Medulla oblongata (tissue), 1 donor: ENCODE data around the gene CRADD.

Experiments used
- DNase-seq: peaks from one replicate; pipeline ENCODE4 v3.0.0-alpha.2; 2015; ENCODE audit errors: extremely low spot score

The CRADD gene

GRCh38 chr12:93895089-93895445, 217.9 kb downstream of the CRADD start:
- no peak for DNase-seq

GRCh38 chr12:93896427-93896826, 219.3 kb downstream of the CRADD start:
- no peak for DNase-seq

DNA sequence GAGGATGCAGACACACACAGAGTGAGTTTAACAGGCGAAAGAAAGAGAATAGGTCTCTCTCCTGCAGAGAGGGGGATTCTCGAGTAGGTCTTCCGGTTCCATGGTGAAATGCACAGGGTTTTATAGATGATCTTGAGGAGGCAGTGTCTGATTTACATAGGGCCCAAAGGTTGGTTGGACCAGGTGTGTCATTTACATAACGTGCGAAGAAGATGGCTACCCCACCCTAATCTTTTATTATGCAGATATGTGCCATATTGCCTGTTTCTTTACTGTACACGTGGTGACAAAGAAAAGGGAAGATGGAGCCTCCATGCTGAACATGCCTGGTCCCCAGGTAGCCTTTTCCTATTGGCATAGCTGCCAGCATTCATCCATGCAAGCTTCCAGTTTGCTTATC, 219.8 kb downstream of the CRADD start:
- no peak for DNase-seq

DNA sequence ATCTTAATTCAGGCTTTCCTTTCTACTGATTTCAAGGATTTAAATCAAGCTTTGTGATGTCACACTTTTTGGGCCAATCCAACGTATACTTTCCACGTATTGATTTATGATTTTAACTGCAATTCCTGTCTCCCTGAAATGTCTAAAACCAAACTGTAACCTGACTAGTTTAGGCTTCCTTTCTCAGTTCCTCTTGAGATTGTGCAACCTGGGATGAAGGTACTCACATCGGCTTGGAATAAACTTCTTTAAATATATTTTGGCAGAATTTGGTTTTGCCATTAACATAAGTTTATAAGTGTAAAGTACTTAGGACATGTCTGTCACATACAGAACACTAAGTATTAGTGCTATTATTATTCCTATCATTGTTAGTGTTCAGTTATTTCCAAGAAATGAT, 224.6 kb downstream of the CRADD start:
- no peak for DNase-seq

- DNase-seq = no peak
Measured at GRCh38 chr12:93902192-93902591, 225.0 kb downstream of the CRADD start.

GRCh38 chr12:93902736-93903562, 225.8 kb downstream of the CRADD start:
- DNase-seq = no peak

GRCh38 chr12:93904124-93904523, 226.9 kb downstream of the CRADD start:
- no peak for DNase-seq

DNA sequence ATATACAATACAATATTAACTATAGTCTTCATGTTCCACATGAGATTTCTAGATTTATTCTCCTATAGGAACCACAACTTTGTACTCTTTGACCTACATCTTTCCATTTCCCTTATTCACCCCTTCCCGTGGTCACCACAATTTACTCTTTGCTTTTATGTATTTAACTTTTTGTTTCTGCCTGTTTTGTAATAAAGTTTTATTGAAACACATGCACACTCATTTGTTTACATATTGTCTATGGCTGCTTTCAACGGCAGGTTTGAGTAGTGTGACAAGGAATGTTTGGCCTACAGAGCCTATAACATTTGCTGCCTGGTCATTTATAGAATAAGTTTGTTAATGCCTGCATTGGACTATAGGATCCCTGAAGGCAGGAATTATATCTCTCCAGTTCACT, 231.1 kb downstream of the CRADD start:
- no peak for DNase-seq

DNA sequence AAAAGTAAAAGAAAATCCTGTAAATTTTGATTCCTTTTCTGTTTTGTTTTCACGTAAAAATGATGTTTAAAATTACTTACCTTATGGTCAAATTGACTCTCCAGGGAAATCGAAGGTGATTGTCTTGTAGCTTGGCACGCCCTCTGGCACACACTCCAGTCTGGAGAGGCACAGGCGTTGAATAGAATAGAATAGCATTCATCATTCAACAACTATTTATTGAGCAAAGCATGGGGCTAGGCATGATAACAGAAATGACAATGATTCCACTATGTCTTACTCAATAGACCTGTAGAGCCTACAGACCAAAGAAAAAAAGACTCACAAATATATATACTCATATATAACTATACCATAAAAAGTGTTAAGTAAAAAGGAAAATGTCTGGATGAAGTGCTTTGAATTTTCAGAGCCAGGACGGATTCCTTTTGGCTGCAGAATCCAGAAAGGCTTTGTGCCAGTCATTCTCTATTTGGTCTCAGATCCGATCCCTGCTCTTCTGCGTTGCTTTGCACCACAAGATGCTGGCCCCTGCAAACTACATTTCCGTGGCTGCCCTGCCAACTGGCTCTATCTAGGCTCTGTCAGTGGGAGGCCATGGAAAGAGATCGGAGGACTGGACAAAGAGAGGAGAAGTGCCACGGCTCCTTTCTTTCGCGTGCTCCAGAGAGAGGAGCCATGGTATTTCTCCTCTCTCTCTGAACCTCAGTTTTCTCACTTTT, 231.8 kb downstream of the CRADD start:
- DNase-seq = peak; percentile 33

GRCh38 chr12:93911396-93911795, 234.2 kb downstream of the CRADD start:
- DNase-seq = no peak

DNA sequence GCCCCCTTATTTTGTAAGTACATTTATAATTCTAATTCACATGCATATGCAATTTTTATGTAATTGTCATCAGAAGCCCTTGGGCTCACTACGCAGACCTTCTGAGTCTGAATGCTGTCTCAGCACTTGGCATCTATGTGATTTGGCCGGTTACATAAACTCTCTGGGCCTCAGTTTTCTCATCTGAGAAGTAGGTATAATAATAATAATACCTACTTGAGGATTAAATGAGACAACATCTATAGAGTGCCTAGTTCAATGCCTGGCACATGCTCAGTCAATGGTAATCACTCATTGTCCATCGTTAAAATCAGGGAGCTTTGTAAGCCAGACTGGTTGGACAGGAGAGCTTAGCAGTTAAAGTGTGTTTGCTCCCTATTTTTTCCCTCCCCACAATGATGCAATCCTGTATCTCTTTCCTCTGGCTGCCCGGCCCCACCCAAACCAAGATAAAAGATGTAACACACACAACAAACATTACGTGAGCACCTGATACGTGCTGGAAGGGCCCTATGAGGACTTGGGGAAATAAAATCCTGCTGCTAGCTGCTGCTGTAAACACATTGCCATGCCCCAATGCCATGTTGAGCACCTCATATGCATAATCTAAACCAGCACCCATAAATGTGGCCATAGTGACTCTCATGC, 235.0 kb downstream of the CRADD start:
- no peak for DNase-seq

DNA sequence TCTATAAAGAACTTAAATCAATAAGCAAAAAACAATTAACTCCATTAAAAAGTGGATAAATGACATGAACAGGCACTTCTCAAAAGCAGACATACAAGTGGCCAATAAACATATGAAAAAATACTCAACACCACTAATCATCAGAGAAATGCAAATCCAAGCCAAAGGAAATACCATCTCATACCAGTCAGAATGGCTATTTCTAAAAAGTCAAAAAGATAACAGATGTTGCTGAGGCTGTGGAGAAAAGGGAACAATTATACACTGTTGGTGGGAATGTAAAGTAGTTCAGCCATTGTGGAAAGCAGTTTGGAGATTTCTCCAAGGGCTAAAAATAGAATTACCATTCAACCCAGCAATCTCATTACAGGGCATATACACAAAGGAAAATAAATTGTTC, 236.7 kb downstream of the CRADD start:
- no peak for DNase-seq

- DNase-seq = no peak
Measured at GRCh38 chr12:93914281-93914680, 237.1 kb downstream of the CRADD start.

DNA sequence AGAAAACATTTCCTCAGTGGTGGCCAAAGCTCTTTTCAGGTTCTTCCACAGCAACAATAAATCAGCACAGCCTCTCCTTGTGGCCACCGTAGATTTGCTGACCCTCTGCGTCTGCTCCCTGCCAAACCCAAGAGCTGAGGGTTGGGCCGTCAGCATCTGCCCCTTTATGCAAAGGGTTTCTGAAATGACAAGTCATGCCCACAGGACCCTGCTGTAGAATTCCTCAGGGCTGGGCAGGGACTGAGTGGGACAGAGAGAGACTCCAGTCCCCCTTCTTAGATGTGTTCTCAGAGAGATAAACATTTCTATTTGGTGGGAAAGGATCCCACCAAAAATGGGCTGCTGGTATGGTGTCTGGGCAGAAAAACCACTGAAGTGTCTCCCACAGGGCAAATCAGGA, 238.2 kb downstream of the CRADD start:
- DNase-seq = no peak

- DNase-seq = no peak
Measured at GRCh38 chr12:93916402-93916801, 239.2 kb downstream of the CRADD start.

DNA sequence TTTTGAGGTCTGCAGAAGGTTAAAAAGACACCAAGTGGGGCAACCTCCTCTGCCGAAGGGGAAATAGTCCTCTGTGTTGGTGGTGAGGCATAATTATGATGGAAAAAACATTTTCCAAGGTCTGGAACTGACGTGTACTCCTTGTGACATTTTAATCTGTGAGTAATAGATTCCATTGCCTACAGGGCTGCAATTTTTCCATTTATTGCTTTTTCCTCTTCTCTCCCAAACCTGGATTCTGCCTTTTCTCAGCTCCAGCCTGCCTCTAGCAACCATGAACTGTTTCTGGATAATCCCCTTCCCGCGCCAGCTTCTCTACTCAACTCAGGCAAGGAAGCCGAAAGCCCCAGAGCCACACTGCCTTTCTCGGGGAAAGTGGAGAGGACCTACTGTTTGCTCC, 241.1 kb downstream of the CRADD start:
- DNase-seq = no peak

DNA sequence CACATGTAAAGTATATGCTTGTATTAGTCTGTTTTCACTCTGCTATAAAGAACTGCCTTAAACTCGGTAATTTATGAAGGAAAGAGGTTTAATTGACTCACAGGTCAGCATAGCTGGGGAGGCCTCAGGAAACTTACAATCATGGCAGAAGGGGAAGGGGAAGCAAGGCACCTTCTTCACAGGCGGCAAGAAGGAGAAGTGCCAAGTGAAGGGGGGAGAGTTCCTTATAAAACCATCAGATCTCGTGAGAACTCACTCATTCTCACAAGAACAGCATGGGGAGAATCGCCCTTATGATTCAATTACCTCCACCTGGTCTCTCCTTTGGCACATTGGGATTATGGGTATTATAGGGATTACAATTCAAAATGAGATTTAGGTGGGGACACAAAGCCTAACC, 241.7 kb downstream of the CRADD start:
- no peak for DNase-seq

- DNase-seq = no peak
Measured at GRCh38 chr12:93921521-93921920, 244.3 kb downstream of the CRADD start.

- no peak for DNase-seq
Measured at GRCh38 chr12:93922583-93923006, 245.4 kb downstream of the CRADD start.

- DNase-seq = no peak
Measured at GRCh38 chr12:93924367-93924766, 247.2 kb downstream of the CRADD start.

DNA sequence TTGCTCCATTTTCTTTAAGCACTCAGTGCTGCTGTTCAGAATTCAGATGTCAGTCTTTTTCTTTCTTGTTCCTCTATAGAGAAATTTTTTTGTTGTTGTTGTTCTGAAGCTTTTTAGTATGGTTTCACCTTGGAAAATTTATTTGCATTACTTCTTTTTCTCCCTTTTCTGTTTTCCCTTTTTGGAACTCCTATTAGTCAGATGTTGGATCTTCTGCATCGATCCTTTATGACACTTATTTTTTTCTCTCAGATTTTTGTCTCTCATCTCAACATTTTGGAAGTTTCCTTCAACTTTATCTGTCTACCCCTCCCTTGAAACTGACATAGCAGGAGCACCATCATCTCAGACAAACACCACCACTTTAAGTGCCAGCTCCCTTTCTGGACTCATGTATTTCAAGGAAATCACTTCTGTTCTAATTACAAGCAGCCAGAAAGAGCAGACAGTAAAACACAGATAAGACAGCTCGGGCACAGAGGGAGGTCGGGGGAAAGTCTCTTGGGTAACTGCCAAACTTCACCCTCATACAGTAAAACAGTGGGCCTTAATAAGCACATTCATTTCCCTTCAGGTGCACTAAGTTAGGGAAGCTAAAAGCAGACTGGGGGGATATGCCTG, 248.5 kb downstream of the CRADD start:
- DNase-seq = no peak

DNA sequence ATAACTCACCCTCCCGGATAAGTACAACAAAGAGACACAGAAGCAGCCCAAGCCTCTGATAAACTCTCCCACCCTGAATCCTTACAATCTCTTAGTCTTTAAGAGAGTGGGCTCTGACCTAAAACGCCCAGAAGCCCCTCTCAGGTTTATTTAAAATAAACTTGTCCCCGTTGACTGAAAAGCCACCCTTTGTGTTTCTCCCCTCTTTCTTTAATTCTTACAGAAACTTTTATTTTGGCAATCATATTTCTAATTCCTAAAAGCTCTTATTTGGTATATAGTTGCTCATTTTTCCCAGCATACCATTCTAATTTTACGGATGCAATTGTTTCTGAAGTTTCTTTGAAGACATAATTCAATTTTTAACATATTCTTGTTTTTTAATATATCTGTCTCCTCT, 249.1 kb downstream of the CRADD start:
- no peak for DNase-seq
